Esophagus squamous epithelium (tissue), 4 donors: ENCODE data around the gene EIF2B5.

Source experiments
- POLR2A ChIP-seq, 4 donors: fragments of 450-650 bp; IDR thresholded peaks; one replicate each; pipeline ENCODE4 v1.6.1; 2017; ENCODE audit warnings: antibody characterized with exemption in 4 of 4, mild to moderate bottlenecking in 4 of 4, moderate library complexity in 3 of 4
- TF ChIP-seq, protein P1 (sequence below), 6 experiments: fragments of 450-650 bp in 4 of 6; fragments of 200-600 bp in 2 of 6; sonication (generic) in 2 of 6; IDR thresholded peaks; one replicate each; pipeline ENCODE4 v1.5.1; 2016 to 2019; ENCODE audit warnings: antibody characterized with exemption in 6 of 6, mild to moderate bottlenecking in 4 of 6, moderate library complexity in 4 of 6

DNA sequence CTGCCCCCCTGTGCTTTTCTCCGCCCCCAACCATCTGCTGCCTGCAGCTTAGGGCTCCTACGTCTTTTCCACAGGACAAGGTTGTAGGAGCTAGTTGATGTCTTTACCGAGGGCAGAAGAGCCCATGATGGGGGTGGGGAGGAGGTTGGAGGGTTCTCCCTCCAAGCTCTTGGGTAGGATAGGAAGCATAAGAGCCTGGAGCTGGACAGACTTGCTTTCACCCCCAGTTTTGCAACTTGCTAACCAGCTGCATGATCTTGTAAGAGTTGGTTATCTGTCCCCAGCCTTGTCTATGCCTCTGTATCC is 51.7 kb downstream of the EIF2B5 start:
- TF ChIP-seq, protein P1, sequence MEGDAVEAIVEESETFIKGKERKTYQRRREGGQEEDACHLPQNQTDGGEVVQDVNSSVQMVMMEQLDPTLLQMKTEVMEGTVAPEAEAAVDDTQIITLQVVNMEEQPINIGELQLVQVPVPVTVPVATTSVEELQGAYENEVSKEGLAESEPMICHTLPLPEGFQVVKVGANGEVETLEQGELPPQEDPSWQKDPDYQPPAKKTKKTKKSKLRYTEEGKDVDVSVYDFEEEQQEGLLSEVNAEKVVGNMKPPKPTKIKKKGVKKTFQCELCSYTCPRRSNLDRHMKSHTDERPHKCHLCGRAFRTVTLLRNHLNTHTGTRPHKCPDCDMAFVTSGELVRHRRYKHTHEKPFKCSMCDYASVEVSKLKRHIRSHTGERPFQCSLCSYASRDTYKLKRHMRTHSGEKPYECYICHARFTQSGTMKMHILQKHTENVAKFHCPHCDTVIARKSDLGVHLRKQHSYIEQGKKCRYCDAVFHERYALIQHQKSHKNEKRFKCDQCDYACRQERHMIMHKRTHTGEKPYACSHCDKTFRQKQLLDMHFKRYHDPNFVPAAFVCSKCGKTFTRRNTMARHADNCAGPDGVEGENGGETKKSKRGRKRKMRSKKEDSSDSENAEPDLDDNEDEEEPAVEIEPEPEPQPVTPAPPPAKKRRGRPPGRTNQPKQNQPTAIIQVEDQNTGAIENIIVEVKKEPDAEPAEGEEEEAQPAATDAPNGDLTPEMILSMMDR (IDR thresholded peaks at IDR 0.05): no peak
- no peak for TF ChIP-seq POLR2A (IDR thresholded peaks at IDR 0.05)
